ENCODE results near the gene NEK9.

- TF ChIP-seq EZH2 (IDR thresholded peaks at IDR 0.05; ENCODE audit: insufficient read depth, poor library complexity, severe bottlenecking) (no peak), EZH2phosphoT487 (IDR thresholded peaks at IDR 0.05; ENCODE audit: insufficient read depth, low read depth) (no peak)
These were observed 12.8 kb downstream of the NEK9 start for GRCh38 chr14:75113932-75114539.

Data from GM23248 (cell line).